Activated CD4-positive, CD25-positive, alpha-beta regulatory T cell (primary cell): ENCODE data around the gene TNFRSF13B.
"Not testable (repeated sequence)": the region's sequence is repeated elsewhere in the genome, so short reads cannot be mapped to it uniquely, and the experiment has no call there.

Source experiments
- DNase-seq, 4 experiments: peaks; one replicate each; lab custom pipeline; 2025; lab: John Stamatoyannopoulos, UW

Gene TNFRSF13B

DNA sequence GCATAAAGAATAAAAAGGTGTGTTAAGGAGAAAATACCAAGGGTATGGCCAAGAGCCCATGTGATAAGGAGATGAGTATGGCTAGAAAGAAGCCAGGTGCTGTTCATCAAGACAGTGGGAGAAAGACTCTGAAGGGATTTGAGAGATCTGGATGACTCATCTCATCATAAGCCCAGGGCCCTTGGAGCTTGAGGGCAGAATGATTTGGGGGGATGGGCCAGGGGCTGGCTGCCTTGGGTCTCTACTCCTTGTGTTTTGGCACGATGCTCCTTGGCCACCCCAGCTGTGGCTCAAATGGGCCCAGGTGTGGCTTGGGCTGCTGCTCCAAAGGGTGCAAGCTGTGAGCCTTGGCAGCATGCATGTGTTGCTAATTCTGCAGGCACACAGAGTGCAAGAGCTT lies 14.5 kb upstream of the TNFRSF13B start:
- DNase-seq, result no peak

DNA sequence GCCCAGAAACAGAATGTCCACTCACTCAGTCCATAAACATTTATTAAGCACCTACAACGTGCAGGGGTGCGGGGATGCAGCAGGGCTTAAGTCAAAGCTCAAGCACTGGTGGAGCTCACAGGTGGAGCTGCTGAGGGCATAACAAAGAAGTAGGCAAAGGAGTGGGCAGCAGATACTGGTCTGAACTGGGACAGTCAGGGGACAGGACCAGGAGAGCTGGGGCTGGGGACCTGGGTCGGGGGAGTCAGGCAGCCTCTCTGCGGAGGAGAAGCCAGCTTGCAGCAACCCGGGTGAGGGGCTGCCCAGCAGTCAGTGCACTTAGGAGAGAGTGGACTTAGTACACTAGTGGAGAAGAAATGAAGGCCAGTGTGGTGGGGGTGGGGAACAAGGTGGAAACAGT lies 10.0 kb upstream of the TNFRSF13B start:
- no peak for DNase-seq

DNA sequence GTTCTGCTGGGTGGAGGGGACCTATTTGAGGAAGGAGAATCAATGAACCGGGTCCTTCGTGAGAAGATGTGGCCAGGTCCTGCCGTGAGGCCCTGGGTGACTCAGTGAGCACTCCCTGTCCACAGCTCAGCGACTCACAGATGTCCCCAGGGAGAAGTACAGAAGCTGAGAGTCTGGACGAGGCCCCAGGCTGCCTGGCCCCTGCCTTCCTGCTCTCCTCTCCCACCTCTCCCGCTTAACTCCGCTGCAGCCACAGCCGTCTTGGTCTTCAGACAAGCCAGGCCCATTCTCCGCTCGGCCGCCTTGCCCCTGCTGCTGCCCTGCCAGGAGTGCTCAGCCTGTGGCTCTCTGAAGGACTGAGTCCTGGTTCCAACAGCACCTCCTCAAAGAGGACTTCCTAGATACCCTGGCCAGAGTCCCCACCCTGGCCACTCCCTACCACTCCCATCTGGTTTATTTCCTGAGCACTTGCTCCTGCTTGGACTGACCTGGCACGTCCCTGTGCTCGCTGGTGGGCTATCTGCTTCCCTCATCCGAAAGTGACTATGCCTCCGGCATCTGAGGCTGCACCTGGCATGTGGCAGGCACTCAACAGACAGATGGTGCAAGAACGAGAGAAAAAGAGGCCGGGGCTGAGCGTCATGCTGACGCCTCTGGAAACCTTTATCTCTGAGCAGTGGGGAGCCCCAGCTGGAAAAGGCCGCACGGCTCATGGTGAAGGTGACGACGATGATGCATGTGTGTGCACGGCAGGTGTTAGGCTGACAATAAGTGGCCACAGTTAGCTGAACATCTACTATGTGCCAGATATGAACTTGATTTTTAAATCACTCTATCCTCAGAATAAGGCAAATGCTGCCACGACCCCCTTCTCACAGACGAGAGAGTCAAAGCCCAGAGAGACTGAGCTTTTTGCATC lies 9.2 kb upstream of the TNFRSF13B start:
- no peak for DNase-seq

DNA sequence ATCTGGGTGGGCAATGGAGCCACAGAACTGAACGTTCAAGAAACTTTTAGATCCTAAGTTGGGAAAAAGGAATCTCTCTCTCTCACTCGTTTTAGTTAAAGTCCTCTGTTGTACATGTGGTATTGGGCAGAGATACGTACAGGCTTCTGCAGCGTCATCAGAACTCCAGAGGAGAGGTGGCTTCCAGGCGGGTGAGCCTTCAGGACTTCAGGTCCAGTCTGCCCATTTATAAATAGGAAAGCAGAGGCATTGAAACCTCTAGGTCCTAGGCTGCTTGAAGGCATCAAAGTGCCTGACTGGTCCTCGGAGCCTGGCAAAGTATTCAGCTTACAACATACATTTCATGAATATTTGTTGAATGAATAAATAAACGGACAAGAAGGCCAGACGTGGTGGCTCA lies 8.1 kb upstream of the TNFRSF13B start:
- no peak for DNase-seq

DNA sequence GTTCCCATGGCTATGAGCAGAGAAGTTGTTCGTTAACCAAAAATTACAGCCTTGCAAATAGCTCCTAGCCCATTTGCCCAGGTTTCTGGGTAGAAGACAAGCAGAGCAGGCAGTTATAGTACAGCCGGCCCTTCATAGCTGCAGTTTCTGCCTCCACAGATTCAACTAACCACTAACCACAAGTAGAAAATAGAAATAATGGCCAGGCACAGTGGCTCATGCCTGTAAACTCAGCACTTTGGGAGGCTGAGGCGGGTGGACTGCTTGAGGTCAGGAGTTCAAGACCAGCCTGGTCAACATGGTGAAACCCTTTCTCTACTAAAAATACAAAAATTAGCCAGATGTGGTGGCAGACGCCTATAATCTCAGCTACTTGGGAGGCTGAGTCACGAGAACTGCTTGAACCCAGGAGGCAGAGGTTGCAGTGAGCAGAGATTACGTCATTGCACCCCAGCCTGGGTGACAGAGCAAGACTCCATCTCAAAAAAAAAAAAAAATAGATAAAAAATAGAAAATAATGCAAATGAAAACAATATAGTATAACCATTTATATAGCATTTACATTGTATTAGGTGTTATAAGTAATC lies 7.4 kb upstream of the TNFRSF13B start:
- DNase-seq, result not testable (repeated sequence)

DNA sequence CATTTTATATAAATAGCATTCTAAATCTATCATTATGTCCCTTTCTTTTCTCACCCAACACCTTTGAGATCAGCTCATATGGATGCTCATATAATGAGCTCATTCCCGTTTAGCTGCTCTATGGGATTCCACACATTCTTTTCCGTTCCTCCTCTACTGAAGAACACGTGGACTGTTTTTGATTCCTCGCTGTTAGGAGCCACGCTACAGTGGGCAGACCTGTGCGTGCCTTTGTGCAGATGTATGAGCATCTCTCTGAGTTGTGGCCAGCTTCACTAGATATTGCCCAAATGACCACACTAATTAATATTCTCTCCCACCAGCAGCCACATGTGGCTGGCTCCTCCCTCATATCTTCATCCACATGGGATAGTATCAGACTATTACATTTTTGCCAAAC lies 6.0 kb upstream of the TNFRSF13B start:
- no peak for DNase-seq

DNA sequence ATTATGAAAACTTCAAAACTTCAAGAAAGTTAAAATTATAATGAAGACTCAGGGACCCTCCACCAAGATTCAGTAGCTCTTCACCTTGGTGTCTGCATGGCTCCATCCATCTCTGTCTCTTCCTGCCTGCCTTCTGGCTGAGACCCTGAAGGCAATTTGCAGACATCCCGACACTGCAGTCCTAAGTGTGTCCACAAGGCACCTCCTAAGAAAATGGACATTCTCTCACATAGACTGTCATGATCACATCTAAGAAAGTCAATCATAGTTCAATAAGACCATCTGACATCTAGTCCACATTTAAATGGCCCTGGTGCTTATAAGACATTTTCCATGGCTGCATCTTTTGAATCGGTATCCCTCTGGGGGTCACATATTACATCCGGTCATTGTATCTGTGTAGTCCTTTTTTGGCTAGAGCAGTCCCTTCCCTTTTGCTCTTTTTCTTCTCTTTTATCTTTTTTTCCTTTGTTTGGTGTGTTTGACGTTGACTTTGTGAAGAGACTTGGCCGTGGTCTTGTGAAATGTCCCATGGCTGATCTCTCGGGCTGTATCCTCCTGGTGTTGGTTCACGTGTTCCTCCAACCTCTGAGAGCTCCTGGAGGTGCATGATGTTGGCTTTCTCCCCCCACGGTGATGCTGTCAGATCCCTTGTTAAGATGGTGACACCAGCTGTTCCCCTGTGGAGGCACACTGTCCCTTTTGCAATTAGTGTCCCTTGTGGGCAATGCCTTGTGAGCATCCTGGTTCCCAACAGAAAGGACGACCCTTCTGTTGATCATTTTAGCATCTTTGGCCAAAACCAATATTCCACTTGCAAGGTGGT lies 5.0 kb upstream of the TNFRSF13B start:
- DNase-seq, result no peak

DNA sequence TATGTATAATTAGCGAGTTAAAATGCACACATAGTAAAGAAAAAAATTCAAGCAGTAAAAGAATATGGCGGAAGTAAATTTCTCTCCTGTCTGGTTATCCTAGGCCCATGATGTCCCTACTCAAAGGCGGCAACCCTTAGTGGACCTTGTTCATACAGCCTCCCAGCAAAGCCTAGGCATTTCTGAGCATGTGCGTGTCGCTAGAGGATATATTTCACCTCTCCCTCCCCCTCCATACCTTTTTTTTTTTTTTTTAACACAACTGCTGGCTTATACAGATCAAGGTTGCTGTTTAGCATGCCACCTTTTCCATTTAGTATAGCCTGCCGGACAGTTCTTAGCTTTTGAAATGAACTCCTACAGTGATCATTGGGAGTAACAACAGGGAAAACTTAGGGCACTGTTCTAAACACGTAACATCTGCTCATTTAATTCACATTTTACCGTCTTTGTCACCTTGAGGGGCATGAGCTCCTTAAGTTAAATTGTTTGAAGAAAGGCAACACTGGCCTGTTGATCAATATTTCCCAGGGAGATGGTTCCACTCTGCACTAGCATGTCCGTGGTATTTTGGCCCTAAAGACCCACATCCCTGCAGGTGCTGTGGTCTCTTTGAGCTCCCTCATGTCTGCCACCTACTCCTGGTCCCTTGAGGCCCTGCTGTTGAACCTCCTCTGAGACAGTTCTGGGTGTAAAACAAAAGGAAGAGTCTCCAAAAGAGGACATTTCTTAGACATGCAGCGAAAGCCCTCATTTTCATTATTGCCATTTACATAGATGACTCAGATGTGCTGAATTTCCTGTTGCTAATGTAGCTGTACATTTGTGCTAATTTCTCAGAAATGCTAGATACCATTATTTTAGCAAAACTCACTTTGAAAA lies 4.1 kb upstream of the TNFRSF13B start:
- DNase-seq, result no peak

DNA sequence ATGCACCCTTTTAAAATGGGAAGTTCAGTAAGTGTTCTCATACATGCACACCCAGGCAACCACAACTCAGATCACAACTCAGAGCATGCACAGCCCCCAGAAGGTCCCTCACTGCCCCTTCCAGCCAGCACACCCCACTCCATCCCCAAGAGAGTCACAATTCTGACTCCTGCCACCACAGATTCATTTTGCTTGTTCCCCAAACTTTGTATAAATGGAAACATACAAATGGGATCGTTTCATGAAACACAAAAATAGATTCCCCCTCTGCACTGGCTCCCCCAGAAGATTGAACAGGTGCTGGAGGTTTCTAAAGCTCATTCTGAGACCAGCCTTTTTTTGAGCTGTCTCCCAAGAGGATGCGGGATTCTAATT lies 3.3 kb upstream of the TNFRSF13B start:
- no peak for DNase-seq

DNA sequence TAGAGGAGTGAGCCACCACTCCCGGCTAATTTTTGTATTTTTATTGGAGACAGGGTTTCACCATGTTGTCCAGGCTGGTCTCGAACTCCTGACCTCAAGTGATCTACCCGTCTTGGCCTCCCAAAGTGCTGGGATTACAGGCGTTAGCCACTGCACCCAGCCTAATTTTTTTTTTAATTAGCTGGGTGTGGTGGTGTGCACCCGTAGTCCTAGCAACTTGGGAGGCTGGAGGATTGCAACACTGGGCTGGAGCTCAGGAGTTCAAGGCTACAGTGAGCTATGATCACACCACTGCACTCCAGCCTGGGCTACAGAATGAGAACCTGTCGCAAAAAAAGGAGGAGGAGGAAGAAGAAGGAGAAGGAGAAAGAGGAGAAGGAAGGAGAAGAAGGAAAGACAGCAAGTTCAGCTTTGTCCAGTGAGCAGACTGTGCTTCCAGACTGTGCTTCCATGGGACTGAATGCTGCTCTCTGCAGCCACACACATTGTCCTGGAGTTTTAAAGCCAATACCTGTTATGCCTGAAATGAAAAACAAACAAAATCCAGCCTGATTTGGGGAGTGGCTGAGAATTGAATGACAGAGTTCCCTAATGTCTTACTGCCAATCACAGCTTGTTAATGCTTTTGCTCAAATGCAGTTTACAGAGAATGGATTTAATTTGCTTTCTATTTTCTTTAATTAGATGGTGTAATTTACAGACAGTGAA lies 2.8 kb upstream of the TNFRSF13B start:
- no peak for DNase-seq

DNA sequence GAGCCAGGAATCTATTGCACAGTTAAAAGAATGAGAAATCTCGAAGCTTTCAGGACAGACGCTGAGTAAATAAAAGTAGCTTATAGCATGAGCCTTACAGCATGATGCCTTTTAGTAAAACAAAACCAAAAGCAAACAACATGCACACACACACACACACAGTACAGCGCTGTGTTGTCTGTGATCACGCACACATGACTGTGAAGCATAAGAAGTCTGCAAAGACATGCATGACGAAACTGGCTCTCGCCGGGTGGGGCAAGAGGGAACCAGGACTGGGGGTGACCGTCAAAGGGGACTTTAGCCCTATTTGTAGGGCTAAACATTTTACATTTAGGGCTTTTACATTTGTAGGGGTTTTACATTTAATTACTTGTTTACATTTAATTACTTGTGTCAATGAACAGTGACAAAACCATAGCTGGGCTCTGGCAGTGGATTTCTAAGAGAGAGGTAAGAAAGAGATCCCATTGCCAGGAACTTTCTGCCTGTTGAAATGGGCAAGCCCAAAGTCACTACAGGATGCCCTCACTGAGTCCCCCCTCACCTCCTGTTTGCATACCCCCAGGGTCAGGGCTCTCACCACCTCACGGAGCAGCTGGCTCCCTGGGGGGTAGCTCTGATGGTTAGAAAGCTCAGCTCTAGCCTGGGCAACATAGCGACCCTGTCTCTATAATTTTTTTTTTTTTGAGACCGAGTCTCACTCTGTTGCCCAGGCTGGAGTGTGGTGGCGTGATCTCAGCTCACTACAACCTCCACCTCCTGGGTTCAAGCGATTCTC lies 2.0 kb upstream of the TNFRSF13B start:
- no peak for DNase-seq

DNA sequence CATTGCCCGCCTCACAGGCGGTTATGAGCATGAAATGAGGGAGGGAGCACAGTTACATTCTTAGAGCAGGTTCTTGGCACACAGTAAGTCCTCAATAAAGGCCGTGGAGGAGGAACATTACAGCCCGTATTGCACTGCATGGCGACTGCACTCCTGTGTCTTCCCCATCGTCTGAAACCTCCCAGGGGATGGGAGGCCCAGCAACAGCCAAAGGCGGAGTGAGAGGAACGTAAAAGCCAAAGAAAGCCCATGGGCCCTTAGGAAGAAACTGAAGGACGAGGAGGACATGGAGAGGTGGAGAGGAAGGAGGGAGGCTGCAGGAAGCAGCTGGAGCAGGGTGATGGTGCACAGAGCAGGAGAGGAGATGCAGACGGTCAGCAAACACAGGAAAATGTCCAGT lies 1.1 kb upstream of the TNFRSF13B start:
- not testable (repeated sequence) for DNase-seq

DNA sequence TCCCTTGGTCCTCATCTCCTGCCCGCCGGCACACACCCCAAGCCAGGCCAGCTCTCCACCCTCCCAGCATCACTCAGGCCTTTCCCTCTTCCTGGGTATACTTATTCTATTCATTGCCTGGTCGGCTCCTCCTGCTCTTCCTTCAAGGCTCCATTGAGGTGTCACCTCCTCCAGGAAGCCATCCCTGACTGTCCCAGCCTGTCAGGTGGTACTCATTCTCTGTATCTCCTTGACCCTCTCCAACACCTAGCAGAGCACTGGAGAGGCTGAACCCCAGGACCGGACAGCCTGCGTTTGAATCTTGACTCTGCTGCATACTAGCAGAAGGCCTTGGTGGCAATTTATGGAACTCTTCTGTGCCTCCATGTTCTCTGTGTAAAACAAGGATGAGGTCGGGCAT lies 428 bp upstream of the TNFRSF13B start:
- DNase-seq, result no peak

DNA sequence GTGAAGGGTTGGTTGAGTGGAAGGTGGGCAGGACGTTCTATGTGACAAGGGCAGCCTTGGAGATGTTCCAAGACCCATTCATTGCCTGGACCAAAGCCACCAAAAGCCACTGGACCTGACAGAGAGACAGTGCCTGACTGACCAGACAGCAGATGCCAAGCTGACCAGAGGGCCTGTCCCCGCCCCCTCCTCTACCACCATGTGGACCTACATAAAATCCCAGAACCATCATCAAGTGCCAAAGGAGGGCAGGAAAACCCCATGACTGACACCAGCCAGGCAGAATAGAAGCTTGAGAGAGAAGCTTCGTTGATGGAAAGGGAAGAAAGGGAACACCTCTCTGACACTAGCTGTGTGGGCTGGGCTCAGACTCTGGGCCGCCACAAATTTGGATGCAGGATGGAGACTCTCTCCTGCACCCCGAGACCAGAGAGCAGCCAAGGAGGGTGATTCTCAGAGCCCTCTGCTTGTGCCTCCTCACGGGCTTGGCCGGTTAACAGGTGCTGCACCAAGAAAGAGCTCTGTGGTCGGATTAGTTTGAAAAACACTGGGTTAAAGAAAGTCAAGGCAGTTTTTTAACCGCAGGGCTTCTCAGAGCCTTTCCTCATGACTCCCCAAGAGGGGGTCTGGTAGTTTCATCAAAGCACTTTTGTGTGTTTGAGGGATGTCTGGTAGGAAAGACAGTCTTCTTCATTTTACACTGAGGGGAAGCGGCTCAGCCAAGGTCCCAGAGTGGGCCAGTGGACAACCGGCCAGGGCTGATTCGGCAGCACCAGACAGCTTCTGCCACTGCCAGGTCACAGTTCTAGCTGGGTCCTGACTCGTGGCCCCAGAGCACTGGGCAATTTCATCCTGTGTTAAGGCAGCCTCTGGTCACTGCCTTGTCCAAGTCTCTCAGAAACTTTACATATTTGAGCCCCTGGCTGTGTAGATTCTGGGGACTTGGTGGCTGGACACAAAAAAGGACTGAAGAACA lies 1.7 kb downstream of the TNFRSF13B start:
- no peak for DNase-seq

DNA sequence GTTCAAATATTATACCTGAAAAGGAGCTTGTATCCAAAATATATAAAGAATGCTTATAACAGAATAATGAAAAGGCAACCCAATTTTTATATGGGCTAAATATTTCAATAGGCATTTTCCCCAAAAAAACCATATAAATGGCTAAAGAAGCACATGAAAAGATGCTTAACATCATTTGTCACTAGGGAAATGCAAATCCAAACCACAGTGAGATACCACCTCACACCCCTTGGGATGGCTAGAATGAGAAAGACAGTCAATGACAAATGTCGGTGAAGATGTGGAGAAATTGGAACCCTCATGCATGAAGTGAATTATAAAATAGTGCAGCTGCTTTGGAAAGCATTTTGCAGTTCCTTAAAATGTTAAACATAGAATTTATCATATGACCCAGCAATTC lies 3.1 kb downstream of the TNFRSF13B start:
- no peak for DNase-seq

DNA sequence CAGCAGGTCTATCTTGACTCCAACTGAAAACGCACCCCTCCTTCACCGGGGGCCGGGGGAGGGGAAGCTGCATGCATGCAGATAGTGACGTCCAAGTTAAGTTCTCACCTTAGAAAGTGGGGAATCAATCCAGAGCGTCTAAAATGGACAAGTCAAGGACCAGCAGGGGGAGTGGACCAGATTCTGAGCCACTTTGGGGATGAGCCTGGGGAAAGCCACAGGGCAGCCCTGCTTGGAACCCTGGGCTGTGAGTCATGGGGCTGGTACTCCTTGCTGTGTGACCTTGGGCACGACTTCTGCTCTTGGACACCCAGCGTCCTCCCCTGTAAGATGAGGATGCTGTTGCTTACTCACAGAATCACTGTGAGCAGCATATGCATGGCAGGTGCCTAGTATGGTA lies 9.1 kb downstream of the TNFRSF13B start:
- DNase-seq, result no peak

DNA sequence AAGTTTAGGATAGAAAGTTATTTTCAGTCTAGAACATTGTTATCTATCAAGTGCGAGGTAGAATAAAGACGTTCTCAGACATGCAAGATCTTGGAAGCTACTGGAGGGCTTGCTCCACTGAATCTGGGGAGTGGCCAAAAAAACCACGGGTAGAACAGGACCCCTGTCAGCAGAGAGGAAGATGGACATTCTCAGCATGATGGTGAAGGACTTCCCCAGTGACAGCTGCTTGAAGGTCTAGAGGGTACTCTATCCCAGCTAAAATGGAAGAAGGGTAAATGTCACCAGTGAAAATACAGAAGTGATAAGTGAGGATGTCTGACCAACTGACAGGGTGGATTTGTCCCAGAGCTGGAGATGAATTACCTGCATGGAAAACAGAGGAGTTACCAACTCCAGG lies 10.1 kb downstream of the TNFRSF13B start:
- no peak for DNase-seq

DNA sequence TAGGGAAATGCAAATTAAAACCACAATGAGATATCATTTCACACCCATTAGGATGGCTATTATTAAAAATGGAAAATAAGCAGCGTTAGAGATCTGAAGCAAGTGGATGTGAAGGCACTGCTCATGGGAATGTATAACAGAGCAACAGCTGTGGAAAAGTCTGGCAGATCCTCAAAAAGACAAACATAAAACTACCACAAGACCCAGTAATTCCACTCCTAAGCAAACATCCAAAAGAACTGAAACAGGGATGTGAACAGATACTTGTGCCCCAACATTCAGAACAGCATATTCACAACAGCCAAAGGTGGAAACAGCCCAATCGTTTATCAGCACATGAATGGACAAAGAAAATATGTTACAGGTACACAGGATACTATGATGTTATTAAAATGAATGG lies 10.9 kb downstream of the TNFRSF13B start:
- not testable (repeated sequence) for DNase-seq

DNA sequence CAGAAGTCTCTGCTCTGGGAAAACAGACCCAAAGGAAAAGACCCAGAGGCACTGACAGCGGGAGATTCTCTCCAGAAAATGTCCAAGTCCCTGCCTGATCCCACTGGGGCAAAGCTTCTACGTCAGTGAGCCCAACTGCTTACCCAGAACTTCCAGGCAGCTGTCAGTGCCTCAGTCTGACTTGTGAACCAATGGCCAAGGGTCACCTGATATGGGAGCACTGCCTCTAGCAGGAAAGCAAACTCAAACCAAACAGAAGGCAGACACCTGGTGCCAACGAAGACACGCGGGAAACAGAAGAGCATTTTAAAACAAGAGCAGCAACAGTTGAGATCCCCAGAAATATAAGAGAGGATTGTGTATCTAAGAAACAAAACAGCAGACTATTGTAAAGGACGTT lies 16.9 kb downstream of the TNFRSF13B start:
- DNase-seq, result not testable (repeated sequence)
